Colonic mucosa (tissue), 4 donors: ENCODE data around the gene CDH11. TPM values are rescaled to one million over a fixed set of nuclear protein-coding genes. Genes with fewer than 3 reads are reported as not detected.

Experiments
- DNase-seq: peaks from one replicate; pipeline ENCODE4 v3.0.0-alpha.2; 2020
- H3K27ac ChIP-seq: fragments of 200-600 bp; one replicate; pipeline ENCODE4 v1.8.0; 2021
- H3K27me3 ChIP-seq: fragments of 200-600 bp; one replicate; pipeline ENCODE4 v1.8.0; 2021
- H3K36me3 ChIP-seq: fragments of 200-600 bp; one replicate; pipeline ENCODE4 v1.8.0; 2021
- H3K4me1 ChIP-seq: fragments of 200-600 bp; one replicate; pipeline ENCODE4 v1.8.0; 2021; ENCODE audit warnings: mild to moderate bottlenecking
- H3K4me3 ChIP-seq: fragments of 200-600 bp; one replicate; pipeline ENCODE4 v1.8.0; 2021
- H3K9ac ChIP-seq, 2 donors: one replicate each; pipeline ENCODE4 v1.7.0; 2013; ENCODE audit warnings: control low read depth in 2 of 2, low read depth in 2 of 2, low read length in 2 of 2
- H3K9me3 ChIP-seq: fragments of 200-600 bp; one replicate; pipeline ENCODE4 v1.8.0; 2021
- CTCF ChIP-seq: fragments of 200-600 bp; IDR thresholded peaks from one replicate; pipeline ENCODE4 v1.8.0; 2022; ENCODE audit warnings: antibody characterized with exemption, mild to moderate bottlenecking
- intact Hi-C: fragments of 100-400 bp; cut with DNase I; formaldehyde crosslinking; loops from one replicate; pipeline ENCODE4 v1.14.1; 2022
- total RNA-seq, 2 donors: library from RNA; stranded (reverse); fragmentation: NEBNext Ultra II Directional in 1 of 2; extraction: Animal tissue kit (Norgen Biotek cat#: 25700) in 1 of 2; gene quantifications; one replicate each; pipeline ENCODE4 v1.2.1, GENCODE V29; 2021
- donor health status: healthy.
- donor health status: DM: no; HTN: no; CAD: no.
- donor health status: DM: no; HTN: no; CAD: no.

CDH11 gene
- total RNA-seq, 2 donors from 2014 or later: 10.2 to 17.1 TPM

DNA sequence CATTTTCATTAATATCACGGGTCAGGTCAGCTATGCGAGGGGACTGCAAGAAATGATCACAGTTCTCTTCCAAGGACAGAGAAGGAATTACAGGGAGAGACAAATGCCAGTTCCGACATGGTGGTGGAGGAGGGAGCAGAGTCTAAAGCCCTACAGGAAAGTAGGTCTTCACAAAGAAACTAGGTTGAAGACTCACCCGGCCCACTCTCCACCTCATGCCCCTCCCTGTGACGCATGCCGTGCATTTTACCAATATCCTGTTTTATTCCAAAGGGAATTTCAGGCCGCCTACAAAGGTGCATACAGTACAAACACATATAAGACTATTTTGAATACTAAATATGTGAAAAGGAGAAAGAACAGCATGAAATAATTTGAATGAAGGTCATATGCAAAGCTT is 56.8 kb downstream of the CDH11 start:
- no peak for TF ChIP-seq CTCF
- no peaks in the 10 kb centered on the region for H3K9me3 ChIP-seq

DNA sequence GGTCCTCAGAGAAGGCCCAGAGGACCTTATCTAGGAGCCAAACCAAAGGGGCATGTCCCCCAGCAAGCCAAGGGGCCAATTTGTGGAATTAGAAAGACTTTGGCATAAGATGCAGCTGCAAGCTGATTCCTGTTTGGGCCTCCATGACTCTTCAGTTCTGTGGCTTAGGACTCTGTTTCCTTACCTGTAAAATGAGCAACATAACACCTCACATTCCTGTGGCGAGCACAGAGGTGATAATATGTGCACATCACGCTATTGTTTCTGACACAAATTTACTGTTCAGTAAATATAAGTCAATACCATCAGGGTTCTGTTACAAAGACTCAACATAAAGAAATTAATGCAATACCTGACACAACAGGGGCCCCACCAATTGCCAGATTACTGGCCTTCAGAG is 57.7 kb downstream of the CDH11 start:
- no peaks in the 10 kb centered on the region for H3K36me3 ChIP-seq
- intact Hi-C loops: no loop called here
- no peaks in the 10 kb centered on the region for H3K4me1 ChIP-seq
- DNase-seq: no peak
- H3K9ac ChIP-seq: no peak overlapping the region
- no peaks in the 10 kb centered on the region for H3K9me3 ChIP-seq
- H3K27me3 ChIP-seq: no peaks in the 10 kb centered on the region
- no peak overlapping the region for H3K27ac ChIP-seq
- no peak overlapping the region for H3K4me3 ChIP-seq
- TF ChIP-seq CTCF: no peak

More for the DNA sequence above, 56.8 kb downstream of the CDH11 start:
- Histone ChIP-seq H3K4me3 (no peak overlapping the region), H3K27ac (no peak overlapping the region), H3K4me1 (no peaks in the 10 kb centered on the region), H3K36me3 (no peaks in the 10 kb centered on the region), H3K27me3 (no peaks in the 10 kb centered on the region), H3K9ac (no peak overlapping the region)
- intact Hi-C loops: no loop called here
- DNase-seq: no peak

DNA sequence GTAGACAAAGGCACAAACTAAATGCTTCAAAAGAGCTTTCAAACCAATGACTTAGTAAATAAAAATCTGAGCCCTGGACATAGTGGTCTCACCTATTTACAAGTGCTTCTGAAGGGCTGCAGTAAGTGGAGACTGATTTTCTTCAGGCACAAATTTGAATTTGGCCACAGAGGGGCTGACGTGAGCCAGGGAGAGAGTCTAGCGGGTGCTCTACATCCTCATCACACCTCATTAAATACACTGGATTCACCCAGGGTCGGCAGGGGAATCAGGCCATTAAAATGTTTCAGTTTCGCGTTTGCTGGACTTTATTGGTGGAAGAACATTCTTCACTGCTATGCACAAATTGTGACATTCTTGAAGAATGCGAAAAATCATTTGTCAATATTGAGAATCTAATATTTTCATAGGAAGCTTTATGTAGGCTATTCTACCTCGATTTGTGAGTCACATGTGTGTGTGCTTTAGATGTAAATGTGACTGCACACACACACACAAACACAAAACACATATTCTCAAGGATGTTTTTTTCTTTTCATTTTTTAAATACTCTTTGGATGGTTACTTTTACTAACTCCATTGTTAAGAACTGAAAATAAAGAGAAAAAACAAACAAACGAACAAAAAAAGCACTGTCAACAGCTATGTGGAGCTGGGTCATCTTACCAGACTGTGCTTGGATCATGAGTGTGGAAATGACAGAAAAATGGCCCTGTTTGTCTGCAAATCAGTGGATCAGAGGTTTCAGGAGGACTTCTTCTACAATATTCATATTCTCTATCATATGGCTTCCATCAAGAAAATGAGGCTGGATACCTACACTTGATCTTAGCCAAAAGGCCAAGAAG is 58.9 kb downstream of the CDH11 start:
- Histone ChIP-seq H3K36me3 (no peaks in the 10 kb centered on the region), H3K4me3 (no peak overlapping the region), H3K9ac (no peak overlapping the region), H3K4me1 (no peaks in the 10 kb centered on the region), H3K27me3 (no peaks in the 10 kb centered on the region), H3K27ac (no peak overlapping the region), H3K9me3 (no peaks in the 10 kb centered on the region)
- no peak for DNase-seq
- no peak for TF ChIP-seq CTCF
- intact Hi-C loops: no loop called here

DNA sequence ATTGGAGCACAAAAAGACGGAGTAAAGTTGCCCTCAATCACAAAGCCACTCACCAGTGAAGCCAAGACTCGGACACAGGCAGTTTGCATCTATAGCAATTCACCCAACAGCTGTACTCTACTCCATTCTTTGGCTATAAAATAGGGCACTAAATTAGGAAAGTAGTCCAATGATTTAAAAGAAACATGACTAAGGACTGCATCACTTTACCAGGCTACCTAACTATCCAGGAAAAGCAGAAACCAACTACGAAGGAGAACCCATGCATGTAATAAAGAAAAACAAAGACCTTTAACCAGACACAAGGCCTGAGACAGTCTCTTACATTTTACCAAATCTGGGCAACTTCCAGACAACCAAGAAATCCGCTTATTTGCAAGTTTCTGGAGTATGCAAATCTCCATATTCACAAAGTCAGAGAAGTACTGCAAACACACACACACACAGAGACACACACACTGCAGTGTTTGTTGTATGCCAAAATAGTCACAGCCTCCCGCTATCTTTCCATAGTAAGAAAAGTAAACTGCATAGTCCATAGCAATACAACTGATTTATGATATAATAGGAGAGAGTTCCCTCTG is 59.8 kb downstream of the CDH11 start:
- no peak for TF ChIP-seq CTCF
- Histone ChIP-seq H3K9me3 (no peaks in the 10 kb centered on the region), H3K4me3 (no peak overlapping the region), H3K36me3 (no peaks in the 10 kb centered on the region), H3K27me3 (no peaks in the 10 kb centered on the region), H3K27ac (no peak overlapping the region), H3K4me1 (no peaks in the 10 kb centered on the region), H3K9ac (no peak overlapping the region)
- intact Hi-C loops: no loop called here
- DNase-seq: no peak

GRCh38 chr16:65061263-65061662 is 60.6 kb downstream of the CDH11 start:
- Histone ChIP-seq H3K27me3 (no peaks in the 10 kb centered on the region), H3K4me3 (no peak overlapping the region), H3K4me1 (no peaks in the 10 kb centered on the region), H3K36me3 (no peaks in the 10 kb centered on the region), H3K9me3 (no peaks in the 10 kb centered on the region), H3K27ac (no peak overlapping the region), H3K9ac (no peak overlapping the region)
- intact Hi-C loops: no loop called here
- no peak for TF ChIP-seq CTCF
- no peak for DNase-seq
